K562 (cell line): ENCODE data around the gene CRAMP1. TPM values are rescaled to one million over a fixed set of nuclear protein-coding genes. Genes with fewer than 3 reads are reported as not detected.

ENCODE experiments used
- ATAC-seq: fragments of 200-7000 bp; cut with Tn5 transposase; 3 replicates; pipeline ENCODE4 v1.9.1; 2020; ENCODE audit warnings: moderate library complexity
- BruUV-seq: library from RNA; stranded (reverse); fragments of 400-500 nt; replicated peaks from 2 replicates; lab custom pipeline; 2021; lab: Mats Ljungman, UMichigan
- CTCF ChIA-PET: fragments of 300-600 bp; formaldehyde crosslinking; extraction: SDS; loops from one replicate; lab custom pipeline; 2021; ENCODE audit warnings: low intra/inter-chr PET ratio; lab: Yijun Ruan, JAX
- POLR2A ChIA-PET: fragments of 300-600, 350-650 bp; sonication (Branson Sonifier 250); formaldehyde crosslinking; extraction: SDS; loops from one replicate; lab custom pipeline; 2021; ENCODE audit warnings: antibody characterized with exemption, inconsistent platforms; lab: Yijun Ruan, JAX
- DNase-seq, 4 experiments: peaks; one replicate each; pipeline versions ENCODE4 v3.0.0 to v3.0.0-alpha.2; 2011 to 2018; ENCODE audit warnings: low spot score in 3 of 4, mixed read lengths in 3 of 4; ENCODE audit errors: extremely low read depth in 1 of 4
- FAIRE-seq: peaks from 2 replicates; lab custom pipeline; 2011; peaks lifted over from hg19 to GRCh38; lab: Jason Lieb, UNC
- H2AFZ ChIP-seq: 2 replicates; pipeline ENCODE4 v1.6.0; 2011; ENCODE audit warnings: low read depth, low read length, control low read depth, inconsistent platforms
- H3K27ac ChIP-seq: fragments of 200-600 bp; 3 replicates; pipeline ENCODE4 v1.8.0; 2011; ENCODE audit warnings: low read depth, mild to moderate bottlenecking, control low read depth, inconsistent platforms, low read length, moderate library complexity, mixed read lengths; ENCODE audit errors: extremely low read depth
- H3K27me3 ChIP-seq, 2 experiments: fragments of 300-600 bp in 1 of 2; 2 replicates in 1 of 2; 3 replicates in 1 of 2; pipeline versions ENCODE4 v1.6.0 to v1.8.0; 2011; ENCODE audit warnings: inconsistent platforms in 2 of 2, low read length in 2 of 2, mild to moderate bottlenecking in 1 of 2, mixed read lengths in 1 of 2, moderate library complexity in 1 of 2; ENCODE audit not compliant: control insufficient read depth in 2 of 2, insufficient read depth in 2 of 2
- H3K36me3 ChIP-seq: fragments of 300-600 bp; 3 replicates; pipeline ENCODE4 v1.8.0; 2011; ENCODE audit warnings: mild to moderate bottlenecking, low read length, inconsistent platforms; ENCODE audit not compliant: control insufficient read depth, insufficient read depth
- H3K4me1 ChIP-seq, 2 experiments: fragments of 200-600 bp in 1 of 2; replicated peaks in 1 of 2; 2 replicates in 1 of 2; 3 replicates in 1 of 2; pipeline versions ENCODE4 v1.5.1 to v1.8.0; 2011; ENCODE audit warnings: inconsistent platforms in 2 of 2, low read length in 2 of 2, mild to moderate bottlenecking in 1 of 2, mixed read lengths in 1 of 2, moderate library complexity in 1 of 2; ENCODE audit not compliant: control insufficient read depth in 2 of 2, insufficient read depth in 2 of 2
- H3K4me2 ChIP-seq: 2 replicates; pipeline ENCODE4 v1.6.1; 2011; ENCODE audit warnings: low read length, control low read depth, inconsistent platforms, mixed read lengths; ENCODE audit not compliant: insufficient read depth
- H3K4me3 ChIP-seq: fragments of 200-600 bp; sonication (generic), shearing (Covaris generic); 2 replicates; pipeline ENCODE4 v1.5.1; 2016; ENCODE audit warnings: control low read depth, inconsistent platforms
- H3K79me2 ChIP-seq: fragments of 200-600 bp; 3 replicates; pipeline ENCODE4 v1.8.0; 2011; ENCODE audit warnings: low read length, inconsistent platforms; ENCODE audit not compliant: control insufficient read depth, insufficient read depth
- H3K9ac ChIP-seq, 2 experiments: 2 replicates each; pipeline versions ENCODE4 v1.6.0 to v1.6.1; 2011; ENCODE audit warnings: low read depth in 2 of 2, low read length in 2 of 2, control low read depth in 1 of 2, inconsistent platforms in 1 of 2, mild to moderate bottlenecking in 1 of 2, mixed read lengths in 1 of 2; ENCODE audit not compliant: insufficient read depth in 1 of 2
- H3K9me1 ChIP-seq: one replicate; pipeline ENCODE4 v1.6.0; 2011; ENCODE audit warnings: inconsistent platforms, mild to moderate bottlenecking, low read length, moderate library complexity; ENCODE audit not compliant: control insufficient read depth, insufficient read depth
- H3K9me3 ChIP-seq: replicated peaks from 2 replicates; pipeline ENCODE4 v1.5.1; 2011; ENCODE audit warnings: low read depth, low read length, inconsistent platforms; ENCODE audit not compliant: control insufficient read depth, insufficient read depth
- H4K20me1 ChIP-seq: replicated peaks from 2 replicates; pipeline ENCODE4 v1.6.1; 2011; ENCODE audit warnings: low read length, inconsistent platforms, mixed read lengths; ENCODE audit not compliant: control insufficient read depth, insufficient read depth
- CAMTA2 ChIP-seq: fragments of 250-450 bp; sonication (Bioruptor Pico); conservative IDR thresholded peaks from 2 replicates; pipeline ENCODE4 v1.5.1; 2022
- GABPB1 ChIP-seq: sonication (generic); formaldehyde crosslinking; IDR thresholded peaks from 2 replicates; pipeline ENCODE4 v1.8.0; 2022; ENCODE audit warnings: mild to moderate bottlenecking, missing genetic modification reagents
- NCOA2 ChIP-seq, 2 experiments: fragments of 450-650 bp; IDR thresholded peaks; 2 replicates each; pipeline ENCODE4 v1.6.1; 2018; ENCODE audit warnings: mild to moderate bottlenecking in 2 of 2, moderate library complexity in 1 of 2; ENCODE audit not compliant: partially characterized antibody in 2 of 2
- TAF7 ChIP-seq: fragments of 450-650 bp; IDR thresholded peaks from 2 replicates; pipeline ENCODE4 v1.6.1; 2016; ENCODE audit warnings: missing genetic modification characterization, missing compliant biosample characterization
- WGBS: fragments of 100-300 bp; shearing (Covaris generic); methylation state at CpG from one replicate; pipeline ENCODE4 v1.1.6; 2016; ENCODE audit warnings: low coverage, mixed read lengths; ENCODE audit not compliant: insufficient coverage; ENCODE audit errors: missing lambda C conversion rate; 5-methylcytosine and 5-hydroxymethylcytosine counted together
- in situ Hi-C: fragments of 300-500 bp; cut with MboI; formaldehyde crosslinking; loops from 4 replicates; pipeline ENCODE4 v1.15.0; 2018; ENCODE audit warnings: inconsistent platforms, mixed read lengths
- intact Hi-C: fragments of 100-400 bp; cut with micrococcal nuclease; formaldehyde crosslinking; loops from 2 replicates; pipeline ENCODE4 v1.14.2; 2022
- polyA plus RNA-seq, 8 experiments: library from polyadenylated mRNA; depleted of rRNA in 4 of 8; stranded (reverse) in 5 of 8; unstranded in 3 of 8; fragments of >200 nt; fragmentation: Nextera tagmentation in 2 of 8; fragmentation: Illumina TruSeq in 1 of 8; extraction: Ambion mirVana in 2 of 8; extraction: Trizol in 1 of 8; gene quantifications; 2 replicates each; pipeline versions ENCODE4 v1.2.1 to v1.2.3, GENCODE V29; 2011 to 2014; ENCODE audit warnings: inconsistent platforms in 1 of 8, missing spikeins in 1 of 8
- total RNA-seq, 7 experiments: library from RNA; depleted of rRNA in 6 of 7; stranded (reverse); fragments of >200 nt in 6 of 7; fragmentation: Illumina TruSeq in 2 of 7; extraction: Trizol in 2 of 7; gene quantifications; 2 replicates each; pipeline versions ENCODE4 v1.2.1 to v1.2.3, GENCODE V29; 2011 to 2021; ENCODE audit warnings: low replicate concordance in 1 of 7
- TF ChIP-seq, protein P1 (sequence below): fragments of 150-350 bp; IDR thresholded peaks from 2 replicates; pipeline ENCODE4 v1.6.1; 2014; ENCODE audit warnings: low read depth, mild to moderate bottlenecking, low read length, borderline replicate concordance

The CRAMP1 gene
- total and polyA plus RNA-seq, 9 of the 15 experiments (the other 6 are each of a cell fraction or from before 2014, with no cell fraction given): 0.52 to 20.8 (median 7.5) TPM

DNA sequence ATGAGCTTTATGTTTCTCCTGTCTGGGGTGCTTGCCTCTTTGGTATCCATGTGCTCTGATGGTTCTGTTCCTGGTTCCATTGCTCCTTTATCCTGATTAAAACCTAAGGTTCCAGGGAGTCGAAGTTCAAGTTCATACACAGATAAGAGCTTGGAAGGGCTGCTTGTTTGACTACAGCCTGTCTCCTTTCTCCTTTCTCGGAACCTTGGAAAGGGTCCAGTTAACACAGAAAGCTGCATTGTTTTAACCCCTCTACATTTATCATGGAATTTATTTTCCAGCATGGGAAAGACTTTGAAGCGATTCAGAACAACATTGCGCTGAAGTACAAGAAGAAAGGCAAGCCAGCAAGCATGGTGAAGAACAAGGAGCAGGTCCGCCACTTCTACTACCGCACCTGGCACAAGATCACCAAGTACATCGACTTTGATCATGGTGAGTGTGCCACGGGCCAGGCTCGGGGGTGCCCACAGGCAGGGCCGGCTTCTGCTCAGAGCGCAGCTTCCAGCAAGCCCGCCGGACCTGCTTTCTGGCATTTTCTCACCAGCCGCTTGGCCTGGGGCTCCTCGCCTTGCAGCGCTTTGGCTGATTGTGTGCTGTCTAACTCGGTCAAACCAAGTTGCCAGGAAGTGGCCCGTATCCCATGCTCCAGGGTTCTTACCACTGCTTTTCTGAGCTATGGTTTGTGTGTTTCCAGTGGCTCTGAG lies 19.9 kb downstream of the CRAMP1 start (continued):
- TF ChIP-seq, protein P1, sequence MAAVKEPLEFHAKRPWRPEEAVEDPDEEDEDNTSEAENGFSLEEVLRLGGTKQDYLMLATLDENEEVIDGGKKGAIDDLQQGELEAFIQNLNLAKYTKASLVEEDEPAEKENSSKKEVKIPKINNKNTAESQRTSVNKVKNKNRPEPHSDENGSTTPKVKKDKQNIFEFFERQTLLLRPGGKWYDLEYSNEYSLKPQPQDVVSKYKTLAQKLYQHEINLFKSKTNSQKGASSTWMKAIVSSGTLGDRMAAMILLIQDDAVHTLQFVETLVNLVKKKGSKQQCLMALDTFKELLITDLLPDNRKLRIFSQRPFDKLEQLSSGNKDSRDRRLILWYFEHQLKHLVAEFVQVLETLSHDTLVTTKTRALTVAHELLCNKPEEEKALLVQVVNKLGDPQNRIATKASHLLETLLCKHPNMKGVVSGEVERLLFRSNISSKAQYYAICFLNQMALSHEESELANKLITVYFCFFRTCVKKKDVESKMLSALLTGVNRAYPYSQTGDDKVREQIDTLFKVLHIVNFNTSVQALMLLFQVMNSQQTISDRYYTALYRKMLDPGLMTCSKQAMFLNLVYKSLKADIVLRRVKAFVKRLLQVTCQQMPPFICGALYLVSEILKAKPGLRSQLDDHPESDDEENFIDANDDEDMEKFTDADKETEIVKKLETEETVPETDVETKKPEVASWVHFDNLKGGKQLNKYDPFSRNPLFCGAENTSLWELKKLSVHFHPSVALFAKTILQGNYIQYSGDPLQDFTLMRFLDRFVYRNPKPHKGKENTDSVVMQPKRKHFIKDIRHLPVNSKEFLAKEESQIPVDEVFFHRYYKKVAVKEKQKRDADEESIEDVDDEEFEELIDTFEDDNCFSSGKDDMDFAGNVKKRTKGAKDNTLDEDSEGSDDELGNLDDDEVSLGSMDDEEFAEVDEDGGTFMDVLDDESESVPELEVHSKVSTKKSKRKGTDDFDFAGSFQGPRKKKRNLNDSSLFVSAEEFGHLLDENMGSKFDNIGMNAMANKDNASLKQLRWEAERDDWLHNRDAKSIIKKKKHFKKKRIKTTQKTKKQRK: no peak
- TF ChIP-seq CAMTA2 (CRISPR knock-in tag): no peak
- TF ChIP-seq, all 486 proteins: peak for 0

DNA sequence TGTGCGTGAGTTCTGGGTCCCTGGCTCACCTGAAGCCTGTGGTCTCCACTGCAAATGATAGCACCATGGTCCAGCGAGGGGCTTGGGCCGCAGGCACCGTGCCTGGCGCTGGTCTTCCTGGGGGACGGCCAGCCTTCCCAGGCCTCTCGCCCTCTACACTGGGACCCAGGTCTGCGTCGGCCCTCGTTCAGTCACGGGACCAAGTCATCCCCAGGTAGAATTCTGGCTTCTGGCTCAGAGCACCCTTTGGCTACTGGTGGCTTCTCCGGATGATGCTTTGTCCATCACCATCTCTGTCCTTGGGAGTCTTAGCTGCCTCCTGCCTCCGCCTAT lies 20.4 kb downstream of the CRAMP1 start:
- TF ChIP-seq NCOA2 (IDR thresholded peaks at IDR 0.05; ENCODE audit: partially characterized antibody in 2 of 2) (no peak), GABPB1 (CRISPR knock-in tag) (no peak), TAF7 (tag) (no peak)
- peaks cover 43% of the 10 kb centered on the region for H3K79me2 ChIP-seq
- peaks cover 0 to 8% of the 10 kb centered on the region in 2 experiments; a peak in 1 of 5 replicates for H3K4me1 ChIP-seq
- BruUV-seq: no TSS peak
- H3K4me2 ChIP-seq: no peak overlapping the region
- in situ Hi-C loops (no loop called here), intact Hi-C loops (no loop called here)
- no peaks in the 10 kb centered on the region for H3K9me3 ChIP-seq
- H4K20me1 ChIP-seq: peaks cover 2% of the 10 kb centered on the region
- ATAC-seq (no peak), FAIRE-seq (no peak), DNase-seq (no peak)
- no peak overlapping the region for H2AFZ ChIP-seq
- 98% methylated on average over 13 of the region's 13 CpGs for WGBS
- no peak overlapping the region for H3K9ac ChIP-seq
- CTCF ChIA-PET: no interaction called here
- no peak overlapping the region for H3K27ac ChIP-seq
- no peak overlapping the region for H3K4me3 ChIP-seq
- H3K9me1 ChIP-seq: no peaks in the 10 kb centered on the region
- H3K36me3 ChIP-seq: peaks cover 92% of the 10 kb centered on the region
- POLR2A ChIA-PET: interaction anchor here (1.2 to 1.7 kb wide), 3 partner anchors 9 to 12 kb away, joined by 3 read pairs; no protein-coding TSS in a partner anchor
- no peaks in the 10 kb centered on the region for H3K27me3 ChIP-seq
